ENCODE measurements around the gene COG5.

GRCh38 chr7:107580716-107581383, 17.1 kb upstream of the COG5 start:
- no peak for TF ChIP-seq CTCF (IDR thresholded peaks at IDR 0.05 in 4 of 5, conservative IDR thresholded peaks at IDR 0.05 in 1 of 5)
- TF ChIP-seq POLR2A (IDR thresholded peaks at IDR 0.05) = no peak
